ENCODE data around the gene FAM184B. TPM values are rescaled to one million over a fixed set of nuclear protein-coding genes. Genes with fewer than 3 reads are reported as not detected.

FAM184B gene
- total RNA-seq, 1 experiment from 2014 or later = 0.07 TPM

GRCh38 chr4:17805580-17806155 lies 24.2 kb upstream of the FAM184B start:
- no peak overlapping the region for H3K27ac ChIP-seq (ENCODE audit: low read depth, low read length)
- ChIA-PET RAD21 (ENCODE audit: low non-redundant PET in 1 of 2, low total read pairs in 2 of 2, uncharacterized antibody in 2 of 2, unreplicated experiment in 2 of 2) (no interaction called here), CTCF (interaction anchor here (1.3 kb wide), 1 partner anchor 257 kb away, joined by 7 read pairs; no protein-coding TSS in a partner anchor), POLR2A (interaction anchor here (1.2 kb wide), 1 partner anchor 9 kb away, joined by 3 read pairs; no protein-coding TSS in a partner anchor)
- no peaks in the 10 kb centered on the region for H3K27me3 ChIP-seq (ENCODE audit: insufficient read depth, low read length)
- intact Hi-C loops (cut with micrococcal nuclease) = no loop called here
- peaks cover 42% of the 10 kb centered on the region in 2 experiments for H3K36me3 ChIP-seq (ENCODE audit: control insufficient read depth in 1 of 2, insufficient read depth in 2 of 2, low read length in 2 of 2)
- no peak for ATAC-seq
- H3K9ac ChIP-seq (ENCODE audit: low read length) = no peak overlapping the region
- DNase-seq (ENCODE audit: low read depth, low spot score) = no peak
- no peak overlapping the region for H3K4me2 ChIP-seq (ENCODE audit: low read length)
- no peaks in the 10 kb centered on the region for H3K9me2 ChIP-seq (ENCODE audit: insufficient read depth)
- TF ChIP-seq, protein P1, sequence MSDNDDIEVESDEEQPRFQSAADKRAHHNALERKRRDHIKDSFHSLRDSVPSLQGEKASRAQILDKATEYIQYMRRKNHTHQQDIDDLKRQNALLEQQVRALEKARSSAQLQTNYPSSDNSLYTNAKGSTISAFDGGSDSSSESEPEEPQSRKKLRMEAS (IDR thresholded peaks at IDR 0.05) = no peak
- no peak for TF ChIP-seq CEBPB (IDR thresholded peaks at IDR 0.05; ENCODE audit: low read depth)
- no peak for TF ChIP-seq SIN3A (IDR thresholded peaks at IDR 0.05; ENCODE audit: low read depth)
- peaks cover 93% of the 10 kb centered on the region for H3K79me2 ChIP-seq (ENCODE audit: insufficient read depth, low read length)
- no peak overlapping the region for H2AFZ ChIP-seq (ENCODE audit: low read depth, low read length, poor library complexity, severe bottlenecking)
- peaks cover 0 to 11% of the 10 kb centered on the region in 2 experiments; a peak in 2 of 4 replicates for H3K4me1 ChIP-seq (ENCODE audit: control insufficient read depth in 1 of 2, insufficient read depth in 2 of 2, low read length in 2 of 2)
- peaks cover 31% of the 10 kb centered on the region; the same call in 1 of the 2 replicates for H4K20me1 ChIP-seq (ENCODE audit: insufficient read depth)
- no TSS peak for BruUV-seq (replicated peaks)
- no peaks in the 10 kb centered on the region for H3K9me3 ChIP-seq (ENCODE audit: control insufficient read depth in 1 of 2, insufficient read depth in 1 of 2, low read depth in 1 of 2, low read length in 2 of 2)
- no peak overlapping the region for H3K4me3 ChIP-seq (replicated peaks in 1 of 2; ENCODE audit: low read depth in 1 of 2, low read length in 2 of 2)

GRCh38 chr4:17797808-17798207 lies 16.4 kb upstream of the FAM184B start:
- no peaks in the 10 kb centered on the region for H3K9me3 ChIP-seq (ENCODE audit: control insufficient read depth in 1 of 2, insufficient read depth in 1 of 2, low read depth in 1 of 2, low read length in 2 of 2)
- no peaks in the 10 kb centered on the region for H3K4me1 ChIP-seq (ENCODE audit: control insufficient read depth in 1 of 2, insufficient read depth in 2 of 2, low read length in 2 of 2)
- no peak overlapping the region for H3K27ac ChIP-seq (ENCODE audit: low read depth, low read length)
- peaks cover 11 to 15% of the 10 kb centered on the region in 2 experiments; a peak in 3 of 4 replicates for H3K36me3 ChIP-seq (ENCODE audit: control insufficient read depth in 1 of 2, insufficient read depth in 2 of 2, low read length in 2 of 2)
- H2AFZ ChIP-seq (ENCODE audit: low read depth, low read length, poor library complexity, severe bottlenecking) = no peak overlapping the region
- ChIA-PET RAD21 (ENCODE audit: low non-redundant PET in 1 of 2, low total read pairs in 2 of 2, uncharacterized antibody in 2 of 2, unreplicated experiment in 2 of 2) (no interaction called here), POLR2A (interaction anchor here (1.4 kb wide), 1 partner anchor 8 kb away, joined by 3 read pairs; no protein-coding TSS in a partner anchor), CTCF (no interaction called here)
- ATAC-seq (no peak), DNase-seq (ENCODE audit: low read depth, low spot score) (no peak)
- H3K4me3 ChIP-seq (replicated peaks in 1 of 2; ENCODE audit: low read depth in 1 of 2, low read length in 2 of 2) = no peak overlapping the region
- BruUV-seq (replicated peaks) = no TSS peak
- no peaks in the 10 kb centered on the region for H3K9me2 ChIP-seq (ENCODE audit: insufficient read depth)
- peaks cover 19% of the 10 kb centered on the region for H3K79me2 ChIP-seq (ENCODE audit: insufficient read depth, low read length)
- H4K20me1 ChIP-seq (ENCODE audit: insufficient read depth) = peaks cover 10% of the 10 kb centered on the region; the same call in 1 of the 2 replicates
- TF ChIP-seq EZH2 (IDR thresholded peaks at IDR 0.05) = no peak
- no peak for TF ChIP-seq SRF (IDR thresholded peaks at IDR 0.05; ENCODE audit: low read depth)
- TF ChIP-seq ZNF274 (IDR thresholded peaks at IDR 0.05; ENCODE audit: low read depth, low read length) = no peak
- TF ChIP-seq ELF1 (IDR thresholded peaks at IDR 0.05; ENCODE audit: borderline replicate concordance, low read depth) = no peak
- no peak for TF ChIP-seq EZH2phosphoT487 (IDR thresholded peaks at IDR 0.05; ENCODE audit: borderline replicate concordance)
- no peak for TF ChIP-seq ZFX (IDR thresholded peaks at IDR 0.05)
- no peak for TF ChIP-seq POLR2AphosphoS5 (IDR thresholded peaks at IDR 0.05; ENCODE audit: low read depth, low read length)
- TF ChIP-seq YY1 (IDR thresholded peaks at IDR 0.05; ENCODE audit: extremely low read depth, insufficient replicate concordance, low read depth, low read length) = no peak
- TF ChIP-seq CEBPB (IDR thresholded peaks at IDR 0.05; ENCODE audit: low read depth) = no peak
- no peak for TF ChIP-seq SIN3A (IDR thresholded peaks at IDR 0.05; ENCODE audit: low read depth)
- TF ChIP-seq TCF7L2 (IDR thresholded peaks at IDR 0.05; ENCODE audit: borderline replicate concordance, extremely low read depth, insufficient read depth, insufficient read length) = no peak
- no peak for TF ChIP-seq CBX3 (IDR thresholded peaks at IDR 0.05; ENCODE audit: low read depth)
- TF ChIP-seq, protein P1 (IDR thresholded peaks at IDR 0.05) = no peak
- no peak for TF ChIP-seq FOSL1 (IDR thresholded peaks at IDR 0.05; ENCODE audit: low read depth)
- no peak for TF ChIP-seq ATF3 (IDR thresholded peaks at IDR 0.05)
- no peak for TF ChIP-seq SP1 (IDR thresholded peaks at IDR 0.05; ENCODE audit: low read depth)
- TF ChIP-seq, protein P2, sequence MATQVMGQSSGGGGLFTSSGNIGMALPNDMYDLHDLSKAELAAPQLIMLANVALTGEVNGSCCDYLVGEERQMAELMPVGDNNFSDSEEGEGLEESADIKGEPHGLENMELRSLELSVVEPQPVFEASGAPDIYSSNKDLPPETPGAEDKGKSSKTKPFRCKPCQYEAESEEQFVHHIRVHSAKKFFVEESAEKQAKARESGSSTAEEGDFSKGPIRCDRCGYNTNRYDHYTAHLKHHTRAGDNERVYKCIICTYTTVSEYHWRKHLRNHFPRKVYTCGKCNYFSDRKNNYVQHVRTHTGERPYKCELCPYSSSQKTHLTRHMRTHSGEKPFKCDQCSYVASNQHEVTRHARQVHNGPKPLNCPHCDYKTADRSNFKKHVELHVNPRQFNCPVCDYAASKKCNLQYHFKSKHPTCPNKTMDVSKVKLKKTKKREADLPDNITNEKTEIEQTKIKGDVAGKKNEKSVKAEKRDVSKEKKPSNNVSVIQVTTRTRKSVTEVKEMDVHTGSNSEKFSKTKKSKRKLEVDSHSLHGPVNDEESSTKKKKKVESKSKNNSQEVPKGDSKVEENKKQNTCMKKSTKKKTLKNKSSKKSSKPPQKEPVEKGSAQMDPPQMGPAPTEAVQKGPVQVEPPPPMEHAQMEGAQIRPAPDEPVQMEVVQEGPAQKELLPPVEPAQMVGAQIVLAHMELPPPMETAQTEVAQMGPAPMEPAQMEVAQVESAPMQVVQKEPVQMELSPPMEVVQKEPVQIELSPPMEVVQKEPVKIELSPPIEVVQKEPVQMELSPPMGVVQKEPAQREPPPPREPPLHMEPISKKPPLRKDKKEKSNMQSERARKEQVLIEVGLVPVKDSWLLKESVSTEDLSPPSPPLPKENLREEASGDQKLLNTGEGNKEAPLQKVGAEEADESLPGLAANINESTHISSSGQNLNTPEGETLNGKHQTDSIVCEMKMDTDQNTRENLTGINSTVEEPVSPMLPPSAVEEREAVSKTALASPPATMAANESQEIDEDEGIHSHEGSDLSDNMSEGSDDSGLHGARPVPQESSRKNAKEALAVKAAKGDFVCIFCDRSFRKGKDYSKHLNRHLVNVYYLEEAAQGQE (IDR thresholded peaks at IDR 0.05; ENCODE audit: low read depth) = no peak
- no peak overlapping the region for H3K9ac ChIP-seq (ENCODE audit: low read length)
- no peak overlapping the region for H3K4me2 ChIP-seq (ENCODE audit: low read length)
- intact Hi-C loops (cut with micrococcal nuclease) = no loop called here
- no peaks in the 10 kb centered on the region for H3K27me3 ChIP-seq (ENCODE audit: insufficient read depth, low read length)

Measured in HCT116 (cell line).